ENCODE data around the gene PRPF6.

Gene PRPF6

DNA sequence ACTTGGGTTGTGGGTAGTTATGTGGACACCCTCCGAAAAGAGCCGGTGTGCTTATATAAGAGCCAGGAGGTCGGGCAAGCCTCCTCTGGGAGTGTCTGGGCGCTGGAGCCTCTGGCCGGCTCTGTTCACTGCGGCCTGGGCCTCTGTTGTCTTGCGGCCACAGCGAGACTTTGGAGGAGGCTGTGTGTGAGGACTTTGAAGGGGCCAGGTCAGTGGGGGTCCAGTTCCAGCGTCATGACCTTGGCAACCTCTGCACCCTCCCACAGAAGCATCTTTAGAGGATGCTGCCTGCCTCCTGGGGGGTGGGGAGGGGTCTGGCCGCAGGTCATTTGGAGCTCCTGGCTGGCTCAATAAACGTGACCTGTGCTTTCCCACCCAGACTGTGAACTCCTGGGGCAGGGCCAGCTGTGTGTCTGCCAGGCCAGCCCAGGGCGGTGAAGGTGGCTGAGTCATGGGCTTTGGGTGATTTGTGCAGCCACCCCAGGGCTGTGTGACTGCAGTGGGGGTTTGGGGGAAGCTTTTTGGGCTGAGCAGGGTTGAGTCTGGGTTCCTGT, 83.3 kb downstream of the PRPF6 start:
- DNase-seq (ENCODE audit: low read depth) = no peak

DNA sequence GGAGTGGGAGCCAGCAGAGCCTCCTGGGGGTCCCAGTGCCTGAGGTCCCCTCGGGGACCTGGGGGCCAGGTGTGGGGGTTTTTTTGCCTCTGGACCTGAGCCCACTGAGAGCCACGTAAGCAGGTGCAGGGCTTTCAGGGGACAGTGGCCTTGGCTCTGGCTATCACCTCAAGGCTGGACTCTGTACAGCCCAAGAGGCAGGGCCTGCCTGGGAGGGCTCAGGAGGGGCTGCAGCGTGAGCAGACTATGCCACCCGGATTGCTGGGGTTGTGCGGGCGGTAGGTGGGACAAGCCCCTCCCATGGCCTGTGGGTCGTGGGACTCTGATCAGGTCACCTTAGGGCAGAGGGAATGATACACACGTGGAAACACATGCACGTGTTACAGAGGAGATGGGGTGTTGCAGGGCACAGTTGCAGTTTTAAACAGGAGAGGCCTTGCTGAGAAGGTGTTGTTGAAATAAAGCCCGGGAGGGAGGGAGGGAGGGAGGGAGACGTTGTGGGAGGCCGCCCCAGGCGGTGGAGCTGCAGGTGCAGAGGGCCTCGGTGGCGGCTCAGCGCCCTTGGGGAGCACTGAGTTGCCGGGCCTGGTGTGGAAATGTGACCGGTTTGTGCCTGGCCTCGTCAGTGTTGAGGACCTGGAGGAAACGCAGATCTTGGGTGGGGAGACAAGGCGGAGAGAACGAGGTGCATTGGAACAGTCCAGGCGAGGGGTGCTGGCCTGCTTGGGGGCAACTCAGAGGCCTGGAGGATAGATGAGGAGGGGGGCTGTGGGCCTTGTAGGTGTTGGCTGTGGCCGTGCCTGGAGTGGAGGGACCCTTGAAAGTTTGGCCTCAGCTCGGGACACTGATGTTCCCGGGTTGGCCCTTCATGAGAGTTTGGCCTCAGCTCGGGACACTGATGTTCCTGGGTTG, 84.4 kb downstream of the PRPF6 start:
- DNase-seq (ENCODE audit: low read depth) = no peak

DNA sequence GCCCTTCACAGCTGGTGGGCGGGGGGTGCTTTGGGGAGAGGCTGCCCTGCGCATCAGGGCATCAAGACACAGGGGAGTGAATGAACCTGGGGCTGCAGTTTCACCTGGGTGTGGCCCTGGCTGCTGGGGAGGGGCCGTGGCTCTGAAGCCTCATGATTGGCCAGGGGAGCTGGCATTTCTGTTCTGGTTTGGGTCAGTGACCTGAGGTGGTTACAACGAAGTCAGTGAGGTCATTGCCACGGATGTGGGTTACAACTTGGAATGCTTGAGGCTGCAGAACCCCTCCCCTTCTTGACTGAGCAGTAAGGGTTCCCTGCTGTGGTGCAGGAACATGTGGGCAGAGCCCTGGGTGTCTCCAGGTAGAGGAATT, 85.0 kb downstream of the PRPF6 start:
- no peak for DNase-seq (ENCODE audit: low read depth)

DNA sequence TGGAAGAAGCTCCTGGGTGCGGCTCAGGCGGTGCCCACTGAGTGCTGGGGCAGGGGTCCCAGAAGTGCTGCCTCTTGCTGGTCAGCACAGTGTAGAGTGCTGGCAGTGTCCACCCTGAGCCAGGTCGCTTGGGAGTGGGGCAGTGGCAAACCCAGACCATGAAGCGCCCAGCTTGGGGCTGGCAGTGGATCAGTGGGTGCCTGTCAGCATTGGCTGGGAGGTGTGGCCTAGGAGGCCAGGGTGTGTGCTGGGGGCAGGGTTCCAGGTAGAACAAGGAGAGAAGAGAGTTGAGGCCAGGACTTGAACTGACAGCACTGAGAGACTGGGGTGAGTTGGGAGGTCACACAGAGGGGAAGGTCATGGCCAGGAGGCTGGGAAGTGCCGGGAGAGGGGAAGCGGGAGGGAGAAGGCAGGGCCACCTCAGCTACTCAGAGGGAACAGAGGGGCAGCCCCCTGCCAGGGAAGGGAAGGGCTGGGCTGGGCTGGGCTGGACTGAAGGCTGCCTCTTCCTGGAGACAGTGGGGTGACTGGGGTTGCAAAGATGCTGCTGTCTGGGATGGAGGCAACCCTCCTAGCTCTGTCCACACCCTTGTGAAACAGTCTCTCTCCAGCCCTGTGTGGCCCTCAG, 86.2 kb downstream of the PRPF6 start:
- no peak for DNase-seq (ENCODE audit: low read depth)

DNA sequence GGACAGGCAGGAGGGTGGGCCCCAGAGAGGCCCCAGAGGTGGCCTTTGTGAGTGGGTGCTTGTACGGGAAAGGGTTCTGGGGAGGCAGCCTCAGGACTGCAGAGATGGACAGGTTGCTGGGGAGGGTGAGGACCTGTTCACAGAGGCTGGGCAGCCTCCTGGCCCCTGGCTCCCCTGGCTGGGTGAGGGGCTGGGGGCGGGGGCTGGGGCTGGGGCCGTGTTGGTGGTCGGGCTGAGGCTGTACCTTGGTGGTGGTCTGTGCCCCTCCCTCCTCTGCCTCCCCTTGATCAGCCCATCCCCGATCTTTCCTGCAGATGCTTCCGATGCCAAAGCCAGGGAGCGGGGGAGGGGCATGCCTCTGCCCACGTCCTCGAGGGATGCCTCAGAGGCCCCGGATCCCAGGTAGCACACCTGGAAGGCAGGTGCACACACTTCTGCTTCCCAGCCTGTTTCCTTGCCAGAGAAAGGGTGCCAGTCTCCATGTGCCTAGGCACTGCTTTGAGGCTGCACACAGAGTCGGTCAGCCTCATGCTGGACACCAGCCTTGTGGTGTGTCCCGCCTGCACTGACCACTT, 86.9 kb downstream of the PRPF6 start:
- DNase-seq (ENCODE audit: low read depth) = no peak

DNA sequence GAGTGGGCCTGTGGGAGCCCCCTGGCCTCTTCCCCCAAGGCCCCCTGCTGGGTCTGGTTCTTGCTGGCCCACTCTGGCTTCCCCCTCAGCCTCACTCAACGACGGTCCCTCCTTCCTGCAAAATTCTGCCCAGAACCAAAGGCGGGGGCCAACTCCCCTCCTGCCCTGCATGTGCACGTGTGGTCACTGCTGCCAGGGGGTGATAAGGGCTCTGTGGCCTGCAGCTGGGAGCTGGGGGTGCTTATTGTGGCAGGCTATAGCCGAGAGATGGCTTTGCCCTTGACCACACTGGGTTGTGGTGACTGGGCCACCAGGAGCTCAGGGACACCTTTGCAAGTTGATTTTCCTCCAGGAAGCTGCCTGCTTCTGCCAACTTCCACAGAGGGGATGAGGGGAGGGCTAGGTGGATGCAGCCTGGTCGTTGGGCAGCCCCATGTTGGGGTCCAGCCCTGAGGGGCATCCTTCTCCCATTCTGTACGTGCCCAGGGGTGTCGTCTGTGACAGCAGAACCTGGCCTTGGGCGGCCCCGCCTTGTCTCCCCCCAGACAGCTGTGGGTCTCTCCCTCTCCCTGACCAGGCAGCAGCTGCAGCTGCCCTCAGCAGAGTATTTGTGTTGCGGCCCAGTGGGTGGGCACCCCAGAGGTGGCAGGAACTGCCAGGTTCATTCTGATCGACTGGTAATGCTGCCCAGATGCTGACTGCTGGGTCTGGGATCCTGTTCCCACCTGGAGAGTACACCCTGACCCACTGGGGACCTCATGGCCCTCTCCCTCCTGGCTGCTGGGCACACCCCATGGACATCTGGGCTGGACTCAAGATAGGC, 87.7 kb downstream of the PRPF6 start:
- DNase-seq (ENCODE audit: low read depth) = no peak

DNA sequence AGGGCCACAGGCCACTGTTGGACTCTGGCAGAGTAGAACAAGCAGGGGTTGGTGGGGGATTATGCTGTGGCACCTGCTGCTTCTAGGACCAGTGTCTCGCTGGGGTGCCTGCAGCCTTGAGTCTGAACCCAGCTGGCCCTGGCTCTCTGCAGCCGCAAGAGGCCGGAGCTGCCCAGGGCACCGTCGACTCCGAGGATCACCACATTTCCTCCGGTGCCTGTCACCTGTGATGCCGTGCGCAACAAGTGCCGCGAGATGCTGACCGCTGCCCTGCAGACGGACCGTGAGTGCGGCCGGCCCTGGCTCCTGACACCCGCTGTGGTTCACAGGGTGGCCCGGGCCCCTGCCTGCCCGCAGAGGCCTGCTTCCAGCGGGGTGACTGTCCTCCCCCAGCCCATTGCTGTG, 88.3 kb downstream of the PRPF6 start:
- DNase-seq (ENCODE audit: low read depth) = no peak

DNA sequence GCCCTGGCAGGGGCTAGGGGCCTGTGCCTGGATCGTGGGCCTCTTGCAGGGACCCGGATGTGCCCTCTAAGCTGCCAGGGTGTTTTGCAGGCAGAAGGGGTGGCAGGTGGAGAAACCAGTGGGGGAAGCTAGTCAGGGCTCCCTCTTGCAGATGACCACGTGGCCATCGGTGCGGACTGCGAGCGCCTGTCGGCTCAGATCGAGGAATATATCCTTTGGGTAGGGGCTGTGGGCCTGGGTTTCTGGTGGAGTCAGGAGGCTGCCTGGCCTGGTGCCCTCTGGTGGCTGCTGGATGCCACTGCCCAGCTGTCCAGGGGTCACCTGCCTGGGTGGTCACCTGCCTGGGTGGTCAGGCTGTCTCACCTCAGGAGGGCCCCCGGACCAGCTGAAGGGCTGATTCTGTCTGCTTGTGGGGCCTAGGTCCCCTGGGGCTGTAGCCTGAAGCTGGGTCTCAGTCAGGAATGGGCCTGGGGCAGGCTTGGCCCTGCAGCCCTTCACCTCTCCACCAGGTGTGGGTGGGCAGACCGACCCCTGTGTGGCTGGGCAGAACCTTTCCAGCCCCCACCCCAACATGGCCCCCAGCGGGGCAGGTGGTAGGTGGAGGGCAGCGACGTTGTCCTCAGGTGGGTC, 88.8 kb downstream of the PRPF6 start:
- DNase-seq (ENCODE audit: low read depth) = no peak

DNA sequence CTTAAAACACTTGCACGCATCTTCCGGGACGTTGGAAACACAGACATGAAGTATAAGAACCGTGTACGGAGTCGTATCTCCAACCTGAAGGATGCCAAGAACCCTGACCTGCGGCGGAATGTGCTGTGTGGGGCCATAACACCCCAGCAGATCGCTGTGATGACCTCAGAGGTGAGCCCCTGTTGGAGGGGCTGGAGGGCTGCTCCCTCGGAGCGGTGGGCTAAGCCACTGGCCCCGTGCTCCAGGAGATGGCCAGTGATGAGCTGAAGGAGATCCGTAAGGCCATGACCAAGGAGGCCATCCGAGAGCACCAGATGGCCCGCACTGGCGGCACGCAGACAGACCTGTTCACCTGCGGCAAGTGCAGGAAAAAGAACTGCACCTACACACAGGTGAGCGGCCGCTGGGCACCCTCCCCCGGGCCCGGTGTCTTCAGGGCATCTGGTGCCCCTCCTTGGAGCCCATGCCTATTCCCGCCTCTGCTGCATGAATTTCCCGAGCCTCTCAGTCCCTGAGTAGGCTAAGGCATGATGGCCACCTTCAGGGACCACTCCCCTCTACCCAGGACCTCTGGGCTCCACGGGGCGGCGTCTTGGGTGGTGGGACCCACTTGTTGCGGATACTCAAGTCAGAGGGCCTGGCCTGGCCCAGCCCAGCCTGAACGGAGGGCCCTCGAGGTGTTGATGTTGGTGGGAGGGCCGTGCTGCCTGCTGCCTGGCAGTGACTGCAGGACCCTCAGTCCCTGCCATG, 89.5 kb downstream of the PRPF6 start:
- DNase-seq (ENCODE audit: low read depth) = no peak

DNA sequence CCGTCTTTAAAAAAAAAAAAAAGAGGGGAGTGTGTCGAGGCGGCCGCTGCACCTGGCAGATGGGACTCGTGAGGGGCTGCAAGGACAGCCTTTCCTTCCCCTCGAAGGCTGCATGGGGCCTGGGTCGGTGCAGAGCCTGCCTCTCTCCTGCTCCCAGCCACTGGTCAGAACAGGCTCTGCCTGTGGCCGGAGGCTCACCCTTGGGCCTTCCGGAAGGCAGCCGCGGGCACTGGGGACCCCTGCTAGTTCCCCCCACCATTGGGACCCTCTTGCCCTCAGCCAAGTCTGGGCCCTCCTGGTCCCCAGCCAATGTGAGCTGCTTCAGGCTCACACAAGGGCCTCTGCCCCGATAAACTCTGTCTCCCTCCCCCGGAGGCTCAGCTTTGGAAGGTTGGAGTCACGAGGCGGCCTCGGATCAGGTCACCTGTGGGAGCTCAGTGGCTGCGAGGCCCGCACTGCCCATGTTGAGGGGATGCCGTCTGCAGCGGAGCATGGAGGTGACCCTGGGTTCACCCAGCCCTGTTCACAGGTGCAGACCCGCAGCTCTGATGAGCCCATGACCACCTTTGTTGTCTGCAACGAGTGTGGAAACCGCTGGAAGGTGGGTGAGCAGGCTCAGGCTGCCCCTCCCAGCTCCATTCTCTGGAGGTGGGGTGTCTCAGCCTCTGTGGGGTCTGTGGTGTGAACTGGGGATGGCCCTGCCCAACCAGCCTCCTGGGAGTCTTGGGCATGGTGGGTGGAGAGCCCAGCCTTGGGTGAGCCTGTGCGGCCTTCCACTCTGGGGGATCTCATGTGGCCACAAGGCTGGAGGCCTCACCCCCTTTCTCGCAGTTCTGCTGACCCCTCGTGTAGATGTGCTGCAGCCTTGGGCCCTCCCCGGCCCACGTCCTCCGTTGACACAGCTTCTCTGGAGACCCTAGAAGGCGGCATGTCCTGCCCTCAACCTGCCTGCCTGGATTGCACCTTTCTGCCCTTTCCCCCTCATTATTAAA, 90.7 kb downstream of the PRPF6 start:
- DNase-seq (ENCODE audit: low read depth) = no peak

DNA sequence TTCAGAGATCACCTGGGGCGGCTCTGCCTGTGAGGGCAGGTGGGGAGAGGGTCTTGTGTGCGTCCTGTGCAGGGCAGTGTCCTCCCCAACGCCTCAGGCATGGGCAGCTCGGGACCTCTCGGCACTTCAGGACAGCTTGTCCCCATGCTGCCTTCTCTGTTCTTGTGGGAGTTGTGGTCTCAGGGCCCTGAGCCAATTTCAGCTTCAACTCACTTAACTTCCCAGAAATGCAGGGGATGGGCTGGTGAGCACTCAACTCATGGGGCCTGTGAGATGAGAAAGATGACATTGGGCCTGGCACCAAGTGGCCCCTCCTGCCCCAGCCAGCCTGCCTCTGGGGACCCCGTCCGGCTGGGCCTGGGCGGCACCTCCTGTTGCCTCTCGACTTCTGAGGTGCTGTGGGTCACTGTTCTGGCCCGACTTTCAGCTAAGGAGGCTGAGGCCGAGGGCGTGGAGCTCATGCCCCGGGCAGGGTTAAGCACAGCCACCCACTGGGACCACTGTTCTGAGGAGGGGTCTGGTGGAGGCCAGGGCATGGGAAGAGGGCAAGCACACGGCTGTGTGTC, 91.6 kb downstream of the PRPF6 start:
- DNase-seq (ENCODE audit: low read depth) = no peak

DNA sequence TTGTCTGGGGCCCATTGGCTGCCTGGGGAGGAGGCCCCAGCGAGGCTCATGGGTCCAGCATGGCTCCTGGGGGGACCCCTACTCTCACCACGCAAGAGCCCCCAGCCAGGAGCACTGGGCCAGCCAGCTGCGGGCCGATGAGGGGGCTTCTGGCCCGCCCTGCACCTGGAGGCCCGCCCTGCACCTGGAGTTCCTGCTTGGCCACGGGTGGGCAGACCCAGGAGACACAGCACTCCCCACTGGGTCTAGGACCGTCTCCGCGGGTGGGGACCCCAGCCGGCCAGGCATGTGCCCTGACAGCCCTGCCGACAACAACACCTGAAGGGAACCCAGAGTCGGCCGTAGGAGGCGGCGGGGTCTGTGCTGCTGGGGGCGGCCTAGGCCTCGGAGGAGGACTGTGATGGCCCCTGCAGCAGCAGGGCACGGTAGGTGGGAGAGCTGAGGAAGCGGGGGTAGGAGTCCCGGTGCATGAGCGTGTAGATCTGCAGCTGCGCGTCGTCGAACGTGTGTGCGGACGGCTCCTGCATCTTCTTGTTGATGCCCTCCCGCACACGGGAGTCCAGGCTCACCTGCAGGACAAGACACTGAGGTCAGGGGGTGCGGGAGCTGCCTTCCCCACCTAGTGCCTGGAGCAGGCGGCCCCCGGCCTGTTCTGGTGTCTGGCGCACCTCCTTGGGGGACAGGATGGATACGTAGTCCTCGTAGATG, 92.7 kb downstream of the PRPF6 start:
- no peak for DNase-seq (ENCODE audit: low read depth)

DNA sequence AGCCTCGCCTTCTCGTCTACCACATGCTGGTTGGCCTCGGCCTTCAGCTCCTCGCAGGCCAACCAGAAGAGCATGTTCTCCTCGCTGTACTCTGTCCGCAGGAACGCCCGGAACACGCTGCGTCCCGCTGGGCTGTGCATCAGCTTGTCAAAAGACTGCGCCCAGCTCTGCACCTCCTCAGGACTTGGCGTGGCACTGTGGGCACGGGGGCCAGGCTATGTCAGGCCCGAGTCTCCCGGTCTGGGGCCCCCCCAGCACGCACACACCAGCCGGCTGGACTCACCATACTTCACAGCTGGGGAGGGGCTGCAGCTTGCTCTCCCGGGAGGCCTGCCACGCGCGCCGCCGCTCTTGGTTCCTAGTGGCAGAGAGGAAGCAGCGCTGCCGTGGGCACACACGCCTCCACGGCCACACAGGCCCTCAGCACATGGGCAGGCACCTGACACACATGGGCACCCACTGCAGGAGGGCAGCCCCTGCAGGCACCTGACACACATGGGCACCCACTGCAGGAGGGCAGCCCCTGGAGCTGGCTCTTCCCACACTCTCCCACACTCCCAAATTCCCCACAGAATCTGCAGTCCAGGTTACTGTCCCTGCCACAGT, 93.4 kb downstream of the PRPF6 start:
- DNase-seq (ENCODE audit: low read depth) = no peak

DNA sequence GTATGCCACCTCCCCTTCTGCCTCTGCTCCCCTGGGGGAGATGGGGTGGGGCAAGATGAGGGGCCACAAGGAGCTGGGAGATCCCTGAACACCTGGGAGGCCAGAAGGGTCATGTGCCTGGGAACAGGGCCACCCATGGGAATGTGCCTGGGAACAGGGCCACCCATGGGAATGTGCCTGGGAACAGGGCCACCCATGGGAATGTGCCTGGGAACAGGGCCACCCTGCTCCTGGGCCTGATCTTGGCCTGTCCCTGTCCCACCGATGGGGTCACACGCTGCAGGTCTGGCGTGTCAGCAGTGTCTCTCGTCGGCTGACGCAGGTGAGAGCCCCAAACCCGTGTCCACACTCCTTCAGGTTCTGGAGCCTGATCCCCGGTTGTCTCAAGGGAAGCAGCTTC, 94.0 kb downstream of the PRPF6 start:
- no peak for DNase-seq (ENCODE audit: low read depth)

DNA sequence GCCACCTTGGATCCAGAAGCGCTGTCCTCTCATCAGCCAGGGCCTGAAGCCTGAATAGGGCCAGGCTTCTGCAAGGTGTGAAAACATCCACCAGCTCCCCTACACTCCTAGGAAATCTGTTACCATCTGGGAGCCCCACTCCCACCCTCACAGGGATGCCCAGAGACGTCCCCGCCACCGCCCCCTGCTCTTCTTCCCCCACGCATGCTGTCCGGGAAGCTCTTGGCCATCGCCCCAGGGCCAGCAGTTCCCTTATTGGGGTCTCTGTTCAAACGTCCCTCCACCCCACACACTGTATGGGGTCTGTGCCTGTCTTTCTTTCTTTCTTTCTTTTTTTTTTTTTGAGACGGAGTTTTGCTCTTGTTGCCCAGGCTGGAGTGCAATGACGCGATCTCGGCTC, 94.6 kb downstream of the PRPF6 start:
- DNase-seq (ENCODE audit: low read depth) = no peak

DNA sequence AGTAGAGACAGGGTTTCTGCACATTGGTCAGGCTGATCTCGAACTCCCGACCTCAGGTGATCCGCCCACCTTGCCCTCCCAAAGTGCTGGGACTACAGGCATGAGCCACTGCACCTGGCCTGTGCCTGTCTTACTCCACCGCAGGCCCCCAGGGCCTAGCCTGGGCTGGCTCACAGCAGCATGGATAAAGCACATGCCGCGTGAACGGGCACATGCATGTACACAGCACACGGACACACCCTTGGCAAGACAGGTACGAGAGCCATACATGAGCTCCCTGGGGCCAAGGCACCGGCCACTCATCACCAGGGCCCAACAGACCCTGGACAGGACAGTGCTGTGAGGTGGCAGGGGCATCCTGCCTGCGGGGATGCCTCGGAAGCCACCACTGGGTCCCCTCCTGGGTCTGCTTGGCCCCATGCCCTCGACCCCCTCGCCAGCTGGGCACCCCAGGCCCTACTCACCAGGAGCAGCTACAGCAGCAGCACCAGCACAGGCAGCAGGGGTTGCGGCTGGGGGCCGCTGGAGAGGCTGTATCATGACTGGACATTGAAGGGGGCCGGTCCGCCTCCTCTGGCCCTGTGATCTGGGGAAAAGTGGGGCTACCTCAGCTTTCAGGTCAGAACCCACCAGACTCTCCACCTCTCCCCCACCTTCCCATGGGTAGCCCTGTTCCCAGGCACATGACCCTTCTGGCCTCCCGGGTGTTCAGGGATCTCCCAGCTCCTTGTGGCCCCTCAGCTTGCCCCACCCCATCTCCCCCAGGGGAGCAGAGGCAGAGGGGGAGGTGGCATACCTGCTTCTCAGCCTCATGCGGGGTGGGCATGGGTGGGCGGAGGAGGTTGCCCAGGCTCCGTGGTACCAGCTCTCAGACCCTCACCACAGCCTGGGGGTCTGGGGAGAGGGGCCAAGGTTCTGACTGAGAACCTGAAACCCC, 95.4 kb downstream of the PRPF6 start:
- DNase-seq (ENCODE audit: low read depth) = no peak

DNA sequence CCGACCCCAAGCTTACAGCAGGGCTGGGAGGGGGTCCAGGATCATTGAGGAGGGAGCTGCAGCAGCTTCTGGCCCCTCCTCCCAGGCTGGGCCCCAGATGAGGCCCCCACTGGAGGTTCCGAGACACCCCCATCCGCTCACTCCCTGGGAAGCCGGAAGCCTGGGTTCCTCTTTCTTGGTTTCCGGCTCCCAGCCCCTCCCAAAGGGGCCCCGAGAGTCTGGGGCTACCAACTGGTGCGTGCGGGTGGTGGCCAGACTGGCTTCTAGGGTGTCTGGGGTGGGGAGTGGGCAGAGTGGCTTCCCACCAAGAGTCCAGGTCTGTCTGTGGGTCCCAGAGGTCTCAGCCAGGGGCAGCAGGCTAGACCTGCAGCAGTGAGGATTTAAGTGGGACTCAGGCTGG, 96.2 kb downstream of the PRPF6 start:
- DNase-seq (ENCODE audit: low read depth) = no peak
